HUES48 (cell line): Measurements from ENCODE around the gene RABL6.
A peak's percentile ranks its signal among the peaks of the same experiment; 100 is the strongest.

Source experiments
- H3K27ac ChIP-seq: one replicate; pipeline ENCODE4 v1.7.0; 2013; ENCODE audit warnings: low read depth, low read length, inconsistent platforms
- H3K27me3 ChIP-seq: 2 replicates; pipeline ENCODE4 v1.6.1; 2013; ENCODE audit warnings: mild to moderate bottlenecking, low read length; ENCODE audit not compliant: control insufficient read depth, insufficient read depth
- H3K36me3 ChIP-seq: 2 replicates; pipeline ENCODE4 v1.6.1; 2013; ENCODE audit warnings: low read length; ENCODE audit not compliant: control insufficient read depth, insufficient read depth
- H3K4me1 ChIP-seq: 2 replicates; pipeline ENCODE4 v1.6.1; 2013; ENCODE audit warnings: mild to moderate bottlenecking, low read length; ENCODE audit not compliant: control insufficient read depth, insufficient read depth
- H3K4me3 ChIP-seq: 2 replicates; pipeline ENCODE4 v1.5.1; 2013; ENCODE audit warnings: mild to moderate bottlenecking, low read depth, low read length
- H3K9ac ChIP-seq: 2 replicates; pipeline ENCODE4 v1.6.1; 2013; ENCODE audit warnings: mild to moderate bottlenecking, low read depth, low read length, moderate library complexity
- H3K9me3 ChIP-seq: 2 replicates; pipeline ENCODE4 v1.6.1; 2013; ENCODE audit warnings: low read length; ENCODE audit not compliant: control insufficient read depth, insufficient read depth

RABL6 gene

GRCh38 chr9:136847088-136847825 lies 39.5 kb downstream of the RABL6 start:
- Histone ChIP-seq H3K27me3 (no peaks in the 10 kb centered on the region), H3K27ac (peak overlapping the region; percentile 95), H3K9ac (peak overlapping the region; percentile 59; the same call in 1 of the 2 replicates), H3K4me3 (peak overlapping the region; percentile 83), H3K4me1 (peaks cover 7% of the 10 kb centered on the region; the same call in 1 of the 2 replicates), H3K9me3 (no peaks in the 10 kb centered on the region), H3K36me3 (peaks cover 20% of the 10 kb centered on the region)

- Histone ChIP-seq H3K4me1 (peaks cover 7% of the 10 kb centered on the region; the same call in 1 of the 2 replicates), H3K27ac (peak overlapping the region; percentile 95), H3K9me3 (no peaks in the 10 kb centered on the region), H3K27me3 (no peaks in the 10 kb centered on the region), H3K36me3 (peaks cover 20% of the 10 kb centered on the region), H3K4me3 (peak overlapping the region; percentile 83), H3K9ac (peak overlapping the region; percentile 43)
These were observed 40.2 kb downstream of the RABL6 start for GRCh38 chr9:136847826-136848392.

GRCh38 chr9:136848393-136849037 lies 40.8 kb downstream of the RABL6 start:
- peak overlapping the region; percentile 88 for H3K9ac ChIP-seq
- no peaks in the 10 kb centered on the region for H3K27me3 ChIP-seq
- peaks cover 7% of the 10 kb centered on the region; the same call in 1 of the 2 replicates for H3K4me1 ChIP-seq
- H3K4me3 ChIP-seq, result peak overlapping the region; percentile 83
- no peaks in the 10 kb centered on the region for H3K9me3 ChIP-seq
- H3K36me3 ChIP-seq, result peaks cover 20% of the 10 kb centered on the region
- H3K27ac ChIP-seq, result peak overlapping the region; percentile 95

GRCh38 chr9:136849038-136849959 lies 41.6 kb downstream of the RABL6 start, which contains the start of gene PHPT1:
TSS of gene PHPT1 (plus strand) at chr9:136849409. CDS start at chr9:136849431, 22 bp downstream.
- H3K27me3 ChIP-seq, result no peaks in the 10 kb centered on the region
- H3K27ac ChIP-seq, result peak within 1 kb of the TSS; percentile 95
- H3K36me3 ChIP-seq, result peaks cover 20% of the 10 kb centered on the region
- no peaks in the 10 kb centered on the region for H3K9me3 ChIP-seq
- peak within 1 kb of the TSS; percentile 88 for H3K9ac ChIP-seq
- H3K4me1 ChIP-seq, result peaks cover 7% of the 10 kb centered on the region; the same call in 1 of the 2 replicates
- peak within 1 kb of the TSS; percentile 83 for H3K4me3 ChIP-seq

GRCh38 chr9:136849960-136850865 lies 42.5 kb downstream of the RABL6 start:
- Histone ChIP-seq H3K4me3 (peak overlapping the region; percentile 83), H3K9me3 (no peaks in the 10 kb centered on the region), H3K4me1 (peaks cover 7% of the 10 kb centered on the region; the same call in 1 of the 2 replicates), H3K27me3 (no peaks in the 10 kb centered on the region), H3K9ac (no peak overlapping the region), H3K27ac (peak overlapping the region; percentile 95), H3K36me3 (peaks cover 20% of the 10 kb centered on the region)

- Histone ChIP-seq H3K4me3 (no peak overlapping the region), H3K9ac (no peak overlapping the region), H3K27me3 (no peaks in the 10 kb centered on the region), H3K9me3 (no peaks in the 10 kb centered on the region), H3K36me3 (peaks cover 20% of the 10 kb centered on the region), H3K27ac (no peak overlapping the region), H3K4me1 (peaks cover 7% of the 10 kb centered on the region; the same call in 1 of the 2 replicates)
These were observed 43.4 kb downstream of the RABL6 start for GRCh38 chr9:136850866-136851775.

- Histone ChIP-seq H3K4me3 (no peak within 1 kb of the TSS), H3K4me1 (peaks cover 7% of the 10 kb centered on the region; the same call in 1 of the 2 replicates), H3K9me3 (no peaks in the 10 kb centered on the region), H3K36me3 (peaks cover 20% of the 10 kb centered on the region), H3K27me3 (no peaks in the 10 kb centered on the region), H3K9ac (no peak within 1 kb of the TSS), H3K27ac (no peak within 1 kb of the TSS)
These were observed 44.4 kb downstream of the RABL6 start, which contains the start of gene MAMDC4 for GRCh38 chr9:136851941-136852663. TSS of gene MAMDC4 (plus strand) at chr9:136852346. CDS start at chr9:136852417, 71 bp downstream.

- peaks cover 20% of the 10 kb centered on the region for H3K36me3 ChIP-seq
- H3K9ac ChIP-seq, result no peak overlapping the region
- H3K4me3 ChIP-seq, result no peak overlapping the region
These were observed 45.2 kb downstream of the RABL6 start for GRCh38 chr9:136852664-136853595.

More at GRCh38 chr9:136852664-136853595, 45.2 kb downstream of the RABL6 start:
- H3K9me3 ChIP-seq, result no peaks in the 10 kb centered on the region
- no peaks in the 10 kb centered on the region for H3K27me3 ChIP-seq
- H3K4me1 ChIP-seq, result peaks cover 7% of the 10 kb centered on the region; the same call in 1 of the 2 replicates
- H3K27ac ChIP-seq, result no peak overlapping the region
